Measurements from ENCODE around the gene QPCTL. TPM values are rescaled to one million over a fixed set of nuclear protein-coding genes. Genes with fewer than 3 reads are reported as not detected.
A peak's percentile ranks its signal among the peaks of the same experiment; 100 is the strongest.

The QPCTL gene
- total and polyA plus RNA-seq, 9 of the 15 experiments (the other 6 are each of a cell fraction or from before 2014, with no cell fraction given): 0.99 to 31.3 (median 12.7) TPM

DNA sequence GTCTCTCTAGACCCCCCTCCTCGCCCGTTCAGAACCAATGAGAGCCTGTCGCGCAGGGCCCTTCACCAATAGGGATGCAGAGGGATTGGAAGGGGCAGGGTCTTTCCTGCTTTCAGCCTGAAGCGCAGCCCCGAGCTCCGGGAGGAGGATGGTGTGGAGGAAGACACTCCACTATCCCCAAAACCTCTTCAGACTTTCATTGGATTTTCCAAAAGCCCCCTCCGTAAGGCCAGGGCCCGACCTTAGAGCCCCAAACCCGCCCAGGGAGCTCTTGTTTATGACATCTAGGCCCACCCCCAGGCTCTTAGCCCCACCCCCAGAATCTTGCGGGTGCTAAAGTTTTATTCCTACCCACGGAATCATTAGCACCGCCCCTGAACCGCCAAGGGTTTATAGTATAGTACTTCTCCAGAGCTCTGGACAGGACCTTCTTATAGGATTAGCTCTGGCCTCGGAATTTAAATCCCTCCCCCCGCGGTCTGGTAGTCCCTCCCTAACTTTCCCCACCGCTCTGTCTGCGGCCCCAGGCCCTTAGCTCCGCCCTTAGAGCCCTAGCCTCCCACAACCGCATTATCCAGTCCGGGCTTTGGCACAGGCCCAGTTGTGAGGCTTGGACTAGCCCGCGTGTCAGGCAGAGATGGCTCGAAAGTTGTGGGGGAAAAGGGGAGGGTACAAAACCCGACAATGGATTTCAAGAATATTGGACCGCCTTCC, 46.7 kb upstream of the QPCTL start (continued):
- TF ChIP-seq, protein P1, sequence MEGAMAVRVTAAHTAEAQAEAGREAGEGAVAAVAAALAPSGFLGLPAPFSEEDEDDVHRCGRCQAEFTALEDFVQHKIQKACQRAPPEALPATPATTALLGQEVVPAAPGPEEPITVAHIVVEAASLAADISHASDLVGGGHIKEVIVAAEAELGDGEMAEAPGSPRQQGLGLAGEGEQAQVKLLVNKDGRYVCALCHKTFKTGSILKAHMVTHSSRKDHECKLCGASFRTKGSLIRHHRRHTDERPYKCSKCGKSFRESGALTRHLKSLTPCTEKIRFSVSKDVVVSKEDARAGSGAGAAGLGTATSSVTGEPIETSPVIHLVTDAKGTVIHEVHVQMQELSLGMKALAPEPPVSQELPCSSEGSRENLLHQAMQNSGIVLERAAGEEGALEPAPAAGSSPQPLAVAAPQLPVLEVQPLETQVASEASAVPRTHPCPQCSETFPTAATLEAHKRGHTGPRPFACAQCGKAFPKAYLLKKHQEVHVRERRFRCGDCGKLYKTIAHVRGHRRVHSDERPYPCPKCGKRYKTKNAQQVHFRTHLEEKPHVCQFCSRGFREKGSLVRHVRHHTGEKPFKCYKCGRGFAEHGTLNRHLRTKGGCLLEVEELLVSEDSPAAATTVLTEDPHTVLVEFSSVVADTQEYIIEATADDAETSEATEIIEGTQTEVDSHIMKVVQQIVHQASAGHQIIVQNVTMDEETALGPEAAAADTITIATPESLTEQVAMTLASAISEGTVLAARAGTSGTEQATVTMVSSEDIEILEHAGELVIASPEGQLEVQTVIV (CRISPR knock-in tag; IDR thresholded peaks at IDR 0.05; ENCODE audit: borderline replicate concordance): no peak
- TF ChIP-seq EWSR1 (IDR thresholded peaks at IDR 0.05; ENCODE audit: borderline replicate concordance, low read depth, partially characterized antibody): no peak
- no peak for TF ChIP-seq HDAC8 (tag; IDR thresholded peaks at IDR 0.05)
- TF ChIP-seq ELF1 (tag; IDR thresholded peaks at IDR 0.05): no peak
- peak; percentile 100 for TF ChIP-seq NEUROD1 (IDR thresholded peaks at IDR 0.05; ENCODE audit: borderline replicate concordance, low read depth, low read length, partially characterized antibody)
- no peak for TF ChIP-seq KAT2B (IDR thresholded peaks at IDR 0.05; ENCODE audit: low read depth, low read length)
- TF ChIP-seq ZBTB7A (IDR thresholded peaks at IDR 0.05; ENCODE audit: borderline replicate concordance, control insufficient read depth, low read depth, low read length): no peak
- TF ChIP-seq ZNF586 (CRISPR knock-in tag; conservative IDR thresholded peaks at IDR 0.05): no peak
- TF ChIP-seq ELF2 (CRISPR knock-in tag; IDR thresholded peaks at IDR 0.05): no peak
- TF ChIP-seq HEY1 (CRISPR knock-in tag; IDR thresholded peaks at IDR 0.05; ENCODE audit: borderline replicate concordance): no peak
- peak; percentile 91; the same call in 1 of the 2 replicates for TF ChIP-seq CBX1 (IDR thresholded peaks at IDR 0.05; ENCODE audit: low read depth)
- TF ChIP-seq POLR3G (IDR thresholded peaks at IDR 0.05; ENCODE audit: extremely low read depth, insufficient read length, insufficient replicate concordance): no peak
- no peak for TF ChIP-seq KAT8 (IDR thresholded peaks at IDR 0.05; ENCODE audit: low read depth)
- TF ChIP-seq, protein P2, sequence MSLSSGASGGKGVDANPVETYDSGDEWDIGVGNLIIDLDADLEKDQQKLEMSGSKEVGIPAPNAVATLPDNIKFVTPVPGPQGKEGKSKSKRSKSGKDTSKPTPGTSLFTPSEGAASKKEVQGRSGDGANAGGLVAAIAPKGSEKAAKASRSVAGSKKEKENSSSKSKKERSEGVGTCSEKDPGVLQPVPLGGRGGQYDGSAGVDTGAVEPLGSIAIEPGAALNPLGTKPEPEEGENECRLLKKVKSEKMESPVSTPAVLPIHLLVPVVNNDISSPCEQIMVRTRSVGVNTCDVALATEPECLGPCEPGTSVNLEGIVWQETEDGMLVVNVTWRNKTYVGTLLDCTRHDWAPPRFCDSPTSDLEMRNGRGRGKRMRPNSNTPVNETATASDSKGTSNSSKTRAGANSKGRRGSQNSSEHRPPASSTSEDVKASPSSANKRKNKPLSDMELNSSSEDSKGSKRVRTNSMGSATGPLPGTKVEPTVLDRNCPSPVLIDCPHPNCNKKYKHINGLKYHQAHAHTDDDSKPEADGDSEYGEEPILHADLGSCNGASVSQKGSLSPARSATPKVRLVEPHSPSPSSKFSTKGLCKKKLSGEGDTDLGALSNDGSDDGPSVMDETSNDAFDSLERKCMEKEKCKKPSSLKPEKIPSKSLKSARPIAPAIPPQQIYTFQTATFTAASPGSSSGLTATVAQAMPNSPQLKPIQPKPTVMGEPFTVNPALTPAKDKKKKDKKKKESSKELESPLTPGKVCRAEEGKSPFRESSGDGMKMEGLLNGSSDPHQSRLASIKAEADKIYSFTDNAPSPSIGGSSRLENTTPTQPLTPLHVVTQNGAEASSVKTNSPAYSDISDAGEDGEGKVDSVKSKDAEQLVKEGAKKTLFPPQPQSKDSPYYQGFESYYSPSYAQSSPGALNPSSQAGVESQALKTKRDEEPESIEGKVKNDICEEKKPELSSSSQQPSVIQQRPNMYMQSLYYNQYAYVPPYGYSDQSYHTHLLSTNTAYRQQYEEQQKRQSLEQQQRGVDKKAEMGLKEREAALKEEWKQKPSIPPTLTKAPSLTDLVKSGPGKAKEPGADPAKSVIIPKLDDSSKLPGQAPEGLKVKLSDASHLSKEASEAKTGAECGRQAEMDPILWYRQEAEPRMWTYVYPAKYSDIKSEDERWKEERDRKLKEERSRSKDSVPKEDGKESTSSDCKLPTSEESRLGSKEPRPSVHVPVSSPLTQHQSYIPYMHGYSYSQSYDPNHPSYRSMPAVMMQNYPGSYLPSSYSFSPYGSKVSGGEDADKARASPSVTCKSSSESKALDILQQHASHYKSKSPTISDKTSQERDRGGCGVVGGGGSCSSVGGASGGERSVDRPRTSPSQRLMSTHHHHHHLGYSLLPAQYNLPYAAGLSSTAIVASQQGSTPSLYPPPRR (CRISPR knock-in tag; IDR thresholded peaks at IDR 0.05; ENCODE audit: borderline replicate concordance): no peak
- TF ChIP-seq, protein P3, sequence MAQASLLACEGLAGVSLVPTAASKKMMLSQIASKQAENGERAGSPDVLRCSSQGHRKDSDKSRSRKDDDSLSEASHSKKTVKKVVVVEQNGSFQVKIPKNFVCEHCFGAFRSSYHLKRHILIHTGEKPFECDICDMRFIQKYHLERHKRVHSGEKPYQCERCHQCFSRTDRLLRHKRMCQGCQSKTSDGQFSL (CRISPR knock-in tag; IDR thresholded peaks at IDR 0.05): peak; percentile 51; the same call in 1 of the 2 replicates
- TF ChIP-seq, protein P3 (tag; IDR thresholded peaks at IDR 0.05): peak in 1 of 2 experiments; percentile 51; a peak in 1 of 4 replicates
- TF ChIP-seq ETV6 (IDR thresholded peaks at IDR 0.05; ENCODE audit: borderline replicate concordance in 1 of 2, low read depth in 2 of 2, low read length in 1 of 2): 0 out of 4 replicates have a peak, but pooled peaks of 1 of the 2 experiments have one; percentile 50
- no peak for TF ChIP-seq ETV6 (CRISPR knock-in tag; IDR thresholded peaks at IDR 0.05; ENCODE audit: borderline replicate concordance)
- no peak for TF ChIP-seq HMGN3 (IDR thresholded peaks at IDR 0.05; ENCODE audit: borderline replicate concordance, extremely low read depth, insufficient read length, low read depth, low read length)

Data from K562 (cell line).